HEK293T (cell line): ENCODE results near the gene AKR1B1.

Experiments
- CTCF ChIA-PET: fragments of 350-600 bp; formaldehyde crosslinking; extraction: SDS; loops from one replicate; lab custom pipeline; 2021; ENCODE audit warnings: antibody characterized with exemption, inconsistent platforms; lab: Yijun Ruan, JAX
- POLR2A ChIA-PET: fragments of 350-600 bp; formaldehyde crosslinking; extraction: SDS; loops from one replicate; lab custom pipeline; 2020; ENCODE audit warnings: antibody characterized with exemption, inconsistent platforms; lab: Yijun Ruan, JAX
- DNase-seq: peaks from one replicate; pipeline ENCODE4 v3.0.0; 2012; ENCODE audit warnings: mixed read lengths; ENCODE audit errors: extremely low spot score
- ARNT ChIP-seq: fragments of 450-650 bp; IDR thresholded peaks from 2 replicates; pipeline ENCODE4 v1.6.1; 2017; ENCODE audit warnings: mild to moderate bottlenecking
- BHLHE40 ChIP-seq: fragments of 450-650 bp; IDR thresholded peaks from 2 replicates; pipeline ENCODE4 v1.6.1; 2016; ENCODE audit warnings: mild to moderate bottlenecking, moderate library complexity, borderline replicate concordance
- CTBP1 ChIP-seq: fragments of 450-650 bp; IDR thresholded peaks from 2 replicates; pipeline ENCODE4 v1.6.1; 2016; ENCODE audit warnings: borderline replicate concordance
- ELF4 ChIP-seq: fragments of 450-650 bp; IDR thresholded peaks from 2 replicates; pipeline ENCODE4 v1.6.1; 2017; ENCODE audit warnings: antibody characterized with exemption
- FOXA1 ChIP-seq: fragments of 450-650 bp; IDR thresholded peaks from 2 replicates; pipeline ENCODE4 v1.6.1; 2016; ENCODE audit warnings: mild to moderate bottlenecking
- FOXK2 ChIP-seq: fragments of 450-650 bp; IDR thresholded peaks from 2 replicates; pipeline ENCODE4 v1.6.1; 2016; ENCODE audit warnings: mild to moderate bottlenecking
- FOXM1 ChIP-seq: fragments of 450-650 bp; IDR thresholded peaks from 2 replicates; pipeline ENCODE4 v1.6.1; 2017; ENCODE audit warnings: mild to moderate bottlenecking, borderline replicate concordance
- HDGF ChIP-seq: fragments of 450-650 bp; IDR thresholded peaks from 2 replicates; pipeline ENCODE4 v1.6.1; 2017; ENCODE audit warnings: antibody characterized with exemption, borderline replicate concordance
- L3MBTL2 ChIP-seq: fragments of 450-650 bp; conservative IDR thresholded peaks from 2 replicates; pipeline ENCODE4 v1.6.1; 2016; ENCODE audit warnings: mild to moderate bottlenecking
- LEF1 ChIP-seq: fragments of 450-650 bp; IDR thresholded peaks from 2 replicates; pipeline ENCODE4 v1.6.1; 2017; ENCODE audit warnings: mild to moderate bottlenecking, borderline replicate concordance
- NFRKB ChIP-seq: fragments of 450-650 bp; IDR thresholded peaks from 2 replicates; pipeline ENCODE4 v1.6.1; 2016; ENCODE audit warnings: mild to moderate bottlenecking, moderate library complexity
- SP1 ChIP-seq: fragments of 450-650 bp; IDR thresholded peaks from 2 replicates; pipeline ENCODE4 v1.6.1; 2017
- SUZ12 ChIP-seq: fragments of 450-650 bp; IDR thresholded peaks from 2 replicates; pipeline ENCODE4 v1.6.1; 2016; ENCODE audit warnings: mild to moderate bottlenecking
- TARDBP ChIP-seq: fragments of 450-650 bp; IDR thresholded peaks from 2 replicates; pipeline ENCODE4 v1.6.1; 2016
- ZNF384 ChIP-seq: fragments of 450-650 bp; IDR thresholded peaks from 2 replicates; pipeline ENCODE4 v1.6.1; 2016
- TF ChIP-seq, protein P1 (sequence below): fragments of 450-650 bp; IDR thresholded peaks from 2 replicates; pipeline ENCODE4 v1.6.1; 2016

Gene AKR1B1

DNA sequence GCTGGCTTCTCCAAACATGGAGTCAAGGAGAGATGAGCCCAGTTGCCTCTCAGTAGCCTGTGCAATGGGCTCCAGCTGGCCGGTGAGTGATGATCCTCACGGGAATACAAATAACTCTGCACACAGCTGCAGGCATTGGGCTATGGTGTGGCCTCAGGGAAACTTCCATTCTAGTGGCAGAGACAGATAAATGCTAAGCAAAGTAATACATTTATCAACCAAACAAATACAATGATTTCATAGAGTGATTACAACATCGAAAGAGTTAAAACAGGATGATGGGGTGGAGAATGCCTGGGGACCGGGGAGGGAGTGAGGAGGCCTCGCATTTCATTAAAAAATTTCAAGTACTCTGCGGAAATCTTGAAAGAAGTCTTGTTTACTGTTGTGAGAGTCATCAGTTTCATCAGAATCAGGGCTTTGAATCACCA lies 15.0 kb upstream of the AKR1B1 start:
- TF ChIP-seq ARNT (no peak), NFRKB (no peak), FOXA1 (no peak), L3MBTL2 (no peak), SP1 (no peak), FOXM1 (no peak), ZNF384 (no peak), HDGF (no peak), CTBP1 (no peak)
- ChIA-PET CTCF (interaction anchor here (0.6 kb wide), 1 partner anchor 132 kb away, joined by 3 read pairs; no protein-coding TSS in a partner anchor), POLR2A (no interaction called here)
- DNase-seq: no peak

DNA sequence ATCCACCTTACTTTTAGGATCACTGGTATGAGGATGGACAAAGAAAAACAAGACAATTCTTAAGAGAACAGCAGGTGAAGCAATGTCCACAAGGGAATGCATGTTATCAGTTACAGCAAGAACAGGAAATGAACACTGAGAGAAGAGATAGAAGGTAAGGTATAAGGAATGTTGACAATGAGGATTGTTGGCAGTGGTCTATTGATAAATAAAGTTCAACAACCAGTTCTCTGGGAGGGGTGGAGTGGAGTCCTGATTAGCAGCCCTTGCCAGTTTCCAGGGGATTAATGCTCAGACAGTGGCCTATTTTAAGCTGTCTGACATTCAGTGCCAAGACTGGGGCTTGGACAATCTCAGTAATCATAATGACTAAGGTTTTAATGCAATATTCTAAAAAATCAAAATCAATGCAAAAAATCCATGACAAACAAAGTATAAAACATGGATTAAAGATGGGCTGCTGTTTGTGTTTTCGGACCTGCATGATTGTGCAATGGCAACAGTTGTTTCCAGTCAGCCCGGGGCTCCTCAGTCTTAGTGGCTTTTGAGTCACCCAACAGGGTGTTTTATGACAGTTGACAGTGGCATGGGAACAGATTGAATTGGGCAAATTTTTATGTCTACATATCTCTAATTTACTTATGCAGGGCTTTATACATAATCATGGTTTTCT lies 13.8 kb upstream of the AKR1B1 start:
- DNase-seq: no peak
- CTCF ChIA-PET: no interaction called here
- POLR2A ChIA-PET: no interaction called here
- TF ChIP-seq NFRKB (no peak), FOXK2 (no peak), HDGF (no peak), TARDBP (no peak), SUZ12 (no peak), ARNT (no peak), SP1 (no peak), L3MBTL2 (no peak), FOXA1 (no peak), BHLHE40 (no peak), ZNF384 (no peak), CTBP1 (no peak), ELF4 (no peak), FOXM1 (no peak), LEF1 (no peak)
- TF ChIP-seq, protein P1, sequence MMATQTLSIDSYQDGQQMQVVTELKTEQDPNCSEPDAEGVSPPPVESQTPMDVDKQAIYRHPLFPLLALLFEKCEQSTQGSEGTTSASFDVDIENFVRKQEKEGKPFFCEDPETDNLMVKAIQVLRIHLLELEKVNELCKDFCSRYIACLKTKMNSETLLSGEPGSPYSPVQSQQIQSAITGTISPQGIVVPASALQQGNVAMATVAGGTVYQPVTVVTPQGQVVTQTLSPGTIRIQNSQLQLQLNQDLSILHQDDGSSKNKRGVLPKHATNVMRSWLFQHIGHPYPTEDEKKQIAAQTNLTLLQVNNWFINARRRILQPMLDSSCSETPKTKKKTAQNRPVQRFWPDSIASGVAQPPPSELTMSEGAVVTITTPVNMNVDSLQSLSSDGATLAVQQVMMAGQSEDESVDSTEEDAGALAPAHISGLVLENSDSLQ: no peak

DNA sequence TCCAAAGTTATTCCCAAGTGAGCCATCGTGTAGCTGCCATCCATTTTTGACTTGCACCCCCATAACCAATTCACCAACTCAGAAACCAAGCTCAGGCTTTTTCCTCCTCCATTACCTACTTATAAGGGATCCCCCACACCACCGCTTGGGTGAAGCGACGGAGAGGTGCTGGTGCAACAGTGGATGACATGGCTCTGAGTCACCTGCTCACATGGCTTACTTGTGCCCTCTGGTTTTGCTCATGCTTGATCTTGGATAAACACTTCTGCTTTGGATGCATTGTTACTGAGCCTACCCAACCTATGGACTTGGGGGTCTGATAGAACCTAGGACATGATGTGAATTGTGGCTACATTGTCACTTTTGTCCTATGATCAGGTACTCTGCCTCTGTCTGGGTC lies 12.0 kb upstream of the AKR1B1 start:
- CTCF ChIA-PET: interaction anchor here (0.7 to 0.9 kb wide), 2 partner anchors 12 to 38 kb away, joined by 3 to 4 read pairs; partner anchors contain the start of gene AKR1B1
- TF ChIP-seq BHLHE40 (no peak), FOXM1 (no peak), L3MBTL2 (no peak), ELF4 (no peak), FOXA1 (no peak), ZNF384 (no peak), HDGF (no peak), LEF1 (no peak), TARDBP (no peak), NFRKB (no peak)
- POLR2A ChIA-PET: no interaction called here
- no peak for DNase-seq

DNA sequence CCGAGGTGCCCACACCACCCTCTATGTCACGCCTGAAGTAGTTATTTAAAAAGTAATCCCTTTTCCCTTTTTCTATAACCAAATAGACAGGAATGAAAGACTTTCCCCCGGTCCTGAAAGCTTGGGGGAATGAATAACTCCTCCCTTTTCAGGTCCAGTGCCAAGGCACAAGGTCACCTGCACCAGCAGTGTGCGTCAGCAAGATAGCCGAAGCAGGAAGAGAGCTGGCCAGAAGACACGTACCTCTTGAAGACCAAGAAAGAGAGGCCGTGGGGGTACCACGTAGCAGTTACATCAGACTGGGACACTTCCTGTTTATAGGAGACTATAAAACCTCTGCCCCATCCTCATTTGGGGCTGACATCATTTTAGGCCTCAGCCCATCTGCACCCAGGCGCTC lies 10.7 kb upstream of the AKR1B1 start:
- ChIA-PET CTCF (no interaction called here), POLR2A (no interaction called here)
- no peak for TF ChIP-seq FOXA1
- no peak for DNase-seq

DNA sequence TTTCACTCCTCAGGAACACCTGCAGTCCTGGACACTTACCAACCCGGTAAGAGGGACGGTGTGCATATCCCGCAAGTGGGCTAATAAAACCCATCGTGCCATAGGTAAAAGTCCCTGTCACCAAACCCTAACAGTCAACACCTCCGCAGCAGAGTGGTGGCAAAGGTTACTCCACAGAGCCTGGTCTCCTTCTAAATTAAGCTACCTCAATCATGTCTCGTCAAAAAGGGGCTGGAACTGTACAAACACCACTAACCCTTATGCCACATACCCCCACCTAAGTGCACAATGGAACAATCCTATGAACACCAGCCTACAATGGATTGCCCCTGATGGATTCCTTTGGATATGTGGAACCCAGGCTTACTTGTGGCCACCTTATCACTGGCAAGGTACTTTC lies 9.6 kb upstream of the AKR1B1 start:
- DNase-seq: no peak
- CTCF ChIA-PET: no interaction called here
- POLR2A ChIA-PET: no interaction called here
- TF ChIP-seq ELF4: no peak
- TF ChIP-seq SUZ12: no peak
- no peak for TF ChIP-seq ARNT
- no peak for TF ChIP-seq FOXM1
- TF ChIP-seq HDGF: no peak
- no peak for TF ChIP-seq SP1

DNA sequence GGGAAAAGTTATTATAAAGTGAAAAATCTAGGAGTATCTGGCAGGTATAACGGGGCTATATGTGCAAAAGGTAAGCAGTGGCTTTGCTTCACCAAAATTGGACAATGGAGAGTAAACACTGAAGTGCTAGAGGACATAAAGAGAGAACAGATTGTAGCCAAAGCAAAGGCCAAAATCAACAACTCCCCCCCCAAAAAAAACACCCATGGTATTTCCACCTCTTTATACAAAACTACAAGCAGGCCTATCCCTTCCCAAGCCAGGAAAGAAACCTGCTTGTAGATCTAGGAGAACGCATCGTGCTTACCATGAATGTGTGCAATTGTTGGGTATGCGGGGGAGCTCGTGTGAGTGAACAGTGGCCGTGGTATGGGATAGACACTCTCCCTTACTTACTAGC lies 9.2 kb upstream of the AKR1B1 start:
- no peak for DNase-seq
- ChIA-PET CTCF (interaction anchor here (1.0 kb wide), 1 partner anchor 12 kb away, joined by 3 read pairs; no protein-coding TSS in a partner anchor), POLR2A (no interaction called here)
- TF ChIP-seq L3MBTL2: no peak
- no peak for TF ChIP-seq HDGF
- TF ChIP-seq SUZ12: no peak
- no peak for TF ChIP-seq ARNT
- TF ChIP-seq ZNF384: no peak
- TF ChIP-seq ELF4: no peak
- TF ChIP-seq FOXM1: no peak

DNA sequence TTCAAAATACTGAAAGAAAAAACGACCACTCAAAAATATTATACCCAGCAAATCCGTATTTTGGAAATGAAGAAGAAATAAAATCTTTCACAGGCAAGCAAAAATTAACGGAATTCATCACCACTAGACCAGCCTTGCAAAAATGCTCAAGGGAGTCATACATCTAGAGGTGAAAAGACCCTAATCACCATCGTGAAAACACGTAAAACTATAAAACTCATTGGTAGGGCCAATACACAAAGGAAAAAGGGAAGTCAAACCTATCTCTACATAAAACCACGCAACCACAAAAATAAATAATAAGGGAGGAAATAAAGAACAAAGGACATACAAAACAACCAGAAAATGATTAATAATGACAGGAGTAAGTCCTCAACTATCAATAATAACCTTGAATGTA lies 6.6 kb upstream of the AKR1B1 start:
- no peak for DNase-seq
- CTCF ChIA-PET: no interaction called here
- TF ChIP-seq FOXM1: no peak
- TF ChIP-seq TARDBP: no peak
- TF ChIP-seq SP1: no peak
- TF ChIP-seq L3MBTL2: no peak
- TF ChIP-seq NFRKB: no peak
- no peak for TF ChIP-seq FOXA1
- no peak for TF ChIP-seq LEF1
- no peak for TF ChIP-seq ZNF384
- no peak for TF ChIP-seq FOXK2
- TF ChIP-seq ARNT: no peak
- no peak for TF ChIP-seq ELF4
- TF ChIP-seq BHLHE40: no peak
- POLR2A ChIA-PET: no interaction called here

DNA sequence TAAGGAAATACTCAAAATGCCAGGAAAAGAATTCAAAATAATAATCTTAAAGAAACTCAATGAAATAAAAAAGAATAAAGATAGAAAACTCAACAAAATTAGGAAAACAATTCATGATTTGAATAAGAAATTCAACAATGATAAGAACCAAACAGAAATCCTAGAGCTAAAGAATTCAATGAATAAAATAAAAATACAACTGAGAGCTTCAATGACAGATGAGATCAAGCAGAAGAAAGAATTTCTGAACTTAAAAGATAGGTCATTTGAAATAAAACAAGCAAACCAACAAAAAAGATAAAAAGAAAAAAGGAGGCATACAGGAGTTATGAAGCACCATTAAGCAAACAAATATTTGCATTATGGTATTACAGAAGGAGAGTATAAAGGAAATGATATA lies 5.6 kb upstream of the AKR1B1 start:
- no peak for TF ChIP-seq CTBP1
- no peak for TF ChIP-seq FOXK2
- TF ChIP-seq ZNF384: no peak
- TF ChIP-seq SP1: no peak
- TF ChIP-seq ARNT: no peak
- no peak for TF ChIP-seq FOXA1
- ChIA-PET POLR2A (no interaction called here), CTCF (no interaction called here)
- no peak for DNase-seq
